BE2C (cell line): Measurements from ENCODE around the gene DENND4A.
"Not testable (repeated sequence)": the region's sequence is repeated elsewhere in the genome, so short reads cannot be mapped to it uniquely, and the experiment has no call there.

ENCODE experiments used
- DNase-seq: peaks from one replicate; pipeline ENCODE4 v3.0.0-alpha.2; 2020
- H3K27me3 ChIP-seq: fragments of 250-450 bp; sonication (Bioruptor Pico); 2 replicates; pipeline ENCODE4 v1.5.1; 2020; ENCODE audit warnings: mild to moderate bottlenecking
- H3K36me3 ChIP-seq: fragments of 250-450 bp; sonication (Bioruptor Pico); 2 replicates; pipeline ENCODE4 v1.5.1; 2020; ENCODE audit warnings: mild to moderate bottlenecking
- H3K4me1 ChIP-seq: fragments of 250-450 bp; sonication (Bioruptor Pico); 2 replicates; pipeline ENCODE4 v1.5.1; 2020
- H3K4me3 ChIP-seq: 2 replicates; pipeline ENCODE4 v1.5.1; 2011; ENCODE audit warnings: low read depth, low read length
- H3K9me3 ChIP-seq: fragments of 250-450 bp; sonication (Bioruptor Pico); 2 replicates; pipeline ENCODE4 v1.5.1; 2020
- CTCF ChIP-seq: IDR thresholded peaks from 2 replicates; pipeline ENCODE4 v1.5.1; 2012; ENCODE audit warnings: mild to moderate bottlenecking, low read depth, low read length

Gene DENND4A

DNA sequence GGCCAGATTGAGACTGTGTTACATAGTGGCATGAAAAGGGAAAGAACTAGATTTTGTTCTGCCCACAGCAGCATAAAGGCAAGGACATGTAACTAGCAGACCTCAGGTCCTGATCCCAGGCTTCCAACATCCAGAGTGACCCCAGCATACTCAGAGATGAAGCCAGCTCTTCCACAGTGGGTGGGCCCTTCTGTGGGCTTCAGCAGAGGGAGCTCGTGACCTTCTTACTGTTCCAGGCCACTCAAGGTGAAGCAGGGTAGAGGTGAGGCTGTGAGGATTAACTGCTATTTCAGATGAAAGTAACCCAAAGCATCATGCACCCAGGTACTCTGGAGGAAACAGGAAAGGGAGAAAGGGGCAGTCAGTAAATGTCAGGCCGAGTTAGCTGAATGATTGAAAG is 171.3 kb downstream of the DENND4A start:
- Histone ChIP-seq H3K4me3 (no peak overlapping the region), H3K9me3 (no peaks in the 10 kb centered on the region), H3K4me1 (no peaks in the 10 kb centered on the region), H3K36me3 (no peaks in the 10 kb centered on the region), H3K27me3 (no peaks in the 10 kb centered on the region)
- DNase-seq, result no peak
- no peak for TF ChIP-seq CTCF

- H3K9me3 ChIP-seq, result no peaks in the 10 kb centered on the region
- no peak for DNase-seq
- H3K4me3 ChIP-seq, result no peak overlapping the region
- TF ChIP-seq CTCF, result no peak
- H3K36me3 ChIP-seq, result no peaks in the 10 kb centered on the region
- H3K4me1 ChIP-seq, result no peaks in the 10 kb centered on the region
- no peaks in the 10 kb centered on the region for H3K27me3 ChIP-seq
These were observed 172.3 kb downstream of the DENND4A start for GRCh38 chr15:65619626-65620290.

DNA sequence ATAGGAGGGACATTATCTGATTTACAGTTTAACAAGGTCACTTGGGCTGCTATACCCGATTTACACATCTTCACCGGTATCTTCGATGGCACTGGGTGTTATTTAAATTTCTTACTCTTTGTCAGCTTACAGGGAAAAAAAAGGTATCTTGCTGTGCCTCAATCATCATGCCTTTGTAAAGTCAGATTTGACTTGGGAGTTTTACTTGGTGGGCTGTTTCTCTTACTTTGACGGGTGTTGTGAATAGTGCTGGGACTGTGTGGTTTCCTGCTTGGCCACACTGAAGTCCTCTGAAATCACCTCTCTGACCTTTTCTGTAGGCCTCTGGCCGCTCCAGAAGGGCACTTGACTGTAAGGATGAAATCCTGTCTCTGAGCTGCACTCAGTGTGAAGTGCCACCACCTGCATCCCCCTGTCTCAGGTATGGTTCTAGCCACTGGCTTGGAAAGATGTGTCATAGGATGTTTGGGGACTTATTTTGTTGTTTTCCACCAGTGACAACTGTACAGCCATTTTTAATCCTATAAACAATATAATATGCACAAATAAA is 173.5 kb downstream of the DENND4A start:
- Histone ChIP-seq H3K36me3 (no peaks in the 10 kb centered on the region), H3K9me3 (no peaks in the 10 kb centered on the region), H3K27me3 (no peaks in the 10 kb centered on the region), H3K4me3 (no peak overlapping the region), H3K4me1 (no peaks in the 10 kb centered on the region)
- no peak for TF ChIP-seq CTCF
- no peak for DNase-seq

- not testable (repeated sequence) for H3K36me3 ChIP-seq, H3K9me3 ChIP-seq, H3K27me3 ChIP-seq, H3K4me1 ChIP-seq, H3K4me3 ChIP-seq, DNase-seq
These were observed 176.2 kb downstream of the DENND4A start for GRCh38 chr15:65615887-65616286.

GRCh38 chr15:65612949-65613744 is 178.9 kb downstream of the DENND4A start:
- Histone ChIP-seq H3K4me3 (no peak overlapping the region), H3K36me3 (no peaks in the 10 kb centered on the region), H3K9me3 (no peaks in the 10 kb centered on the region), H3K27me3 (no peaks in the 10 kb centered on the region), H3K4me1 (no peaks in the 10 kb centered on the region)
- no peak for TF ChIP-seq CTCF
- DNase-seq, result no peak

- no peak for TF ChIP-seq CTCF
- Histone ChIP-seq H3K36me3 (no peaks in the 10 kb centered on the region), H3K4me3 (no peak overlapping the region), H3K9me3 (no peaks in the 10 kb centered on the region), H3K27me3 (no peaks in the 10 kb centered on the region), H3K4me1 (no peaks in the 10 kb centered on the region)
- no peak for DNase-seq
These were observed 179.5 kb downstream of the DENND4A start for GRCh38 chr15:65612616-65612946.
